Adipose tissue (tissue), 3 donors: Measurements from ENCODE around the gene ZNF222. TPM values are rescaled to one million over a fixed set of nuclear protein-coding genes. Genes with fewer than 3 reads are reported as not detected.

Experiments
- H3K27ac ChIP-seq: one replicate; pipeline ENCODE4 v1.5.1; 2013; ENCODE audit warnings: low read depth, low read length
- WGBS, 3 donors: extraction: QIAGEN DNeasy Blood & Tissue Kit; methylation state at CpG; one replicate each; pipeline ENCODE4 v1.1.7; 2013; 5-methylcytosine and 5-hydroxymethylcytosine counted together
- polyA plus RNA-seq, 3 donors: library from polyadenylated mRNA; stranded (reverse); fragments of 200-250 nt; gene quantifications; one replicate each; pipeline ENCODE4 v1.2.3, GENCODE V29; 2013
- donor health status: healthy with polysubstance abuse.
- donor health status: Bipolar disorder and iron deficiency.
- donor health status: healthy.

The ZNF222 gene
- polyA plus RNA-seq = 1 to 10 TPM; 1.6 to 5.2 (median 1.9) TPM

DNA sequence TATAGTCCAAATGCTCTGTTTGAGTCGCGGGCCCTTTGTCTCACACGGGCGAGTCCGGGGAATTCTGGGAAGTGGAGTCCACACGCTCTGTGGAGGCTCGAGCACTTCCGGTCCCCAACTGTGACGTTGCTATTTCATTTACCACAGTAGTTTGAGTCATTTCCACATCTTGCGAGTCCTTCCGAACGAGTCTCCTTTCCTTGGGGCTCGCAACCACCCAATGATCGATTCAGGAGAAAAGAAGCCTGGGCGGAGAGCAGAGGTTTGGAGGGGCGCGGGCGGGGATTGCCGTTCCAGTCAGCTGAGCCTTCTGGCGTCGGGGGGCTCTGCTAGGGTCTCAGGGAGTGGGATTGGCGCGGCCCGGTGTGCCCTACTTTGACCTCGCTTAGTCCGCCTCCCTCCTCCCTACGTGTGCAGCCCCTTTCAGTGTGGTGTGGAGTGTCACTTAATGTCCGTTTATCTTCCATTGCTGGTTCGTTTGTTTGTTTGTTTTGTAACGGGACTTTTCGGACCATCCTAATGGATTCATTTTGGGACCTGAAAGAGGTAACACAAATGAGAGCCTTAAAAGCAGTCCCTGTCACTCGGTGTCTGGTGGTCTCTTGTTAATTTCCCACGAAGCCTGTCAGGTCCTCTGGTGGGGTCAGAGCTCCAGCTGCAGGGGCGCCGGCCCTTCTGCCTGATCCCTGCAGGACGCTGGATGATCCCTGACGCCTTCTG, at the start of gene ZNF222:
Gene ZNF222, plus strand, starts transcription at position 163 of the 720 bp plus-strand sequence. Its CDS starts 58 bp downstream, at position 221.
- no peak within 1 kb of the TSS for H3K27ac ChIP-seq
- WGBS, 3 donors = 1 to 3% (median 3%) methylated on average over 37 of the region's 37 CpGs

DNA sequence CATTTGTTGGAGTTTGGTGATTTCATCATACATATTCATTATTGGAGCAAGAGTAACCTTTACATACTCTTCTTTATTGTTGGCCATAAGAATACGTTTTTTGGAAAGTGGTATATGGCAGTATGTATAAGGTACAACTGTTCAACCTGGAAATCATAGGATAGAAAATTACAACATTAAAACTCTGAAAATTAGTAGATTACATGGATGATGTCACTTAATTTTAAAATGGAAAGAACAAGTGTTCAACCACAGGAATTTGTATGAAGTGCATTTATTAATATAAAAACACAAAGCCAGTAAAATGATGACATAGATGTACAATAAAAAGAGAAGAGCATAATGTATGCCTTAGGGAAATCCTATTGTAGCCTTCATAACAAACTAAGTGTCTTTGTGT, 48.4 kb upstream of the ZNF222 start:
- WGBS, 3 donors = 87 to 92% (median 90%) methylated on average over 1 of the region's 1 CpG
- H3K27ac ChIP-seq = no peak overlapping the region

DNA sequence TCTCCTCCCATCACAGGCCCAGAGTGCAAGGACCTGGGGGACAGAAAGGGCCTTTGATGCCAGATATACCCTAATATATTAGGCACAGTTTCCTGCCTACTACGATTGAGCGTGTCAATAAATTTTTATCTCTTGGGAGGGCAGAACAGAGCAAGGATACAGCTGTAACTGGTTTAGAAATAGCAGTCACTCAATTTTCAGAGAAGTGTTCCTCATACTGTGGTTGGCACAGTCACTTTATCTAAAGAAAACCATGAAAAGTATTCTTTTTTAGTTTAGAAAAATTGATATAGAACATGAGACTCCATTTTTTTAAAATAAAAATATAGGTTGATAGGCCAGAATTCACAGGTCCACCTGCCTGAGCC, 41.7 kb upstream of the ZNF222 start:
- WGBS, 3 donors = 54 to 62% (median 57%) methylated on average over 2 of the region's 2 CpGs
- H3K27ac ChIP-seq = no peak overlapping the region

DNA sequence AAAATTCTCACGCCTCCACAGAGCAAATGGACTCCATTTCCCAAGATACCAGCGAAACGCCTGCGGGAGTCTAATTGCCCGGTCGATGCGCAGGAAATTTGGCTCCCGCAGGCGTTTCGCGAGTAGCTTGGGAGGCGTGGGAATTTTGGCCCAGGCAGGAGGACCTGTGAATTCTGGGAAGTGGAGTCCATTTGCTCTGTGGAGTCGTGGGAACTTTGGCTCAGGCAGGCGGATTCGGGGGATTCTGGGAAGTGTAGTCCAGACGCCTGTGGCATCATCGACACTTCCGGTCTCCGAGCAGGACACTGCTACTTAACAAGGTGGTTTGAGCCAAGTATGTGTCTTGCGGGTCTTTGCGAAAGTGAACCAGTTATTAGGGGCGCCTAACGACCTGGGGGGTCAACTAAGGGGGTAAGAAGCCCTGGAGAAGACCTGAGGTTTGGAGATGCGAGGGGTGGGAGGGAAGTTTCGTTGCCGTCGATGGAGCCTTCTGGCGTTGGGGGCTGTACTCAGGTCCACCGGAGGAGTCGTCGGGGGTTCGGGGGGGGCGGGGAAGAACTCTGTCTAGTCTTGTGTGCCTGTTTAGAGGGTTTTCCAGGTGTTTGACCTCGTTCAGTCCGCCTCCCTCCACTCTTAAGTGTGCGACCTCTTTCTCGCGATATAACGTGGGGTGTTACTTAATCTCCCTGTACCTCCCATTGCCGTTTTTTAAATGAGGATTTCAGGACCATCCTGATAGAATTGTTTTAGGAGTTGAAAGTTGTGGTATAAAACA, 41.1 kb upstream of the ZNF222 start, which contains the start of gene ZNF155:
Gene ZNF155, plus strand, starts transcription at position 277 of the 775 bp plus-strand sequence. CDS start 4,356 bp downstream, outside the sequence.
- WGBS, 3 donors = 0 to 1% (median 1%) methylated on average over 40 of the region's 40 CpGs
- H3K27ac ChIP-seq = no peak within 1 kb of the TSS

- 1 to 6% (median 3%) methylated on average over 14 of the region's 14 CpGs for WGBS, 3 donors
- H3K27ac ChIP-seq = no peak overlapping the region
These were observed 40.5 kb upstream of the ZNF222 start for GRCh38 chr19:43984687-43985000.

GRCh38 chr19:43997631-43998290, 27.4 kb upstream of the ZNF222 start:
- 89 to 93% (median 90%) methylated on average over 10 of the region's 10 CpGs for WGBS, 3 donors
- no peak overlapping the region for H3K27ac ChIP-seq

DNA sequence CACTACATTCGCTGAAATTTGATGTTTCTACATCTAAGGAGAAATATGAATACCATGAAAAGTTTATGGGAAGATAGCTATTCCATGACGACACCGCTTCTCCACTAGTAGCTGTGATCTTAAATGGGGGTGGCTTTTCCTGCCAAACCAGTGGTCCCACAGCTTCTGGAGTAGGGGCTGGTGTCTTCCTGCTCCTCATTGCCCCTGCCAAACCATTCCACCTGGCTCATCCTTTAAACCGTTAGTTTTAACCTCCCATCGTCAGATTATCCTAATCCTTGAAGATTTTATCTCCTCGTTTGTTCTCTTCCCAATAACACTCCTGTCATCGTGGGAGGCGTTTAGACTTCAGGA, 23.0 kb upstream of the ZNF222 start:
- H3K27ac ChIP-seq = no peak overlapping the region
- 6 to 13% (median 10%) methylated on average over 8 of the region's 8 CpGs for WGBS, 3 donors

DNA sequence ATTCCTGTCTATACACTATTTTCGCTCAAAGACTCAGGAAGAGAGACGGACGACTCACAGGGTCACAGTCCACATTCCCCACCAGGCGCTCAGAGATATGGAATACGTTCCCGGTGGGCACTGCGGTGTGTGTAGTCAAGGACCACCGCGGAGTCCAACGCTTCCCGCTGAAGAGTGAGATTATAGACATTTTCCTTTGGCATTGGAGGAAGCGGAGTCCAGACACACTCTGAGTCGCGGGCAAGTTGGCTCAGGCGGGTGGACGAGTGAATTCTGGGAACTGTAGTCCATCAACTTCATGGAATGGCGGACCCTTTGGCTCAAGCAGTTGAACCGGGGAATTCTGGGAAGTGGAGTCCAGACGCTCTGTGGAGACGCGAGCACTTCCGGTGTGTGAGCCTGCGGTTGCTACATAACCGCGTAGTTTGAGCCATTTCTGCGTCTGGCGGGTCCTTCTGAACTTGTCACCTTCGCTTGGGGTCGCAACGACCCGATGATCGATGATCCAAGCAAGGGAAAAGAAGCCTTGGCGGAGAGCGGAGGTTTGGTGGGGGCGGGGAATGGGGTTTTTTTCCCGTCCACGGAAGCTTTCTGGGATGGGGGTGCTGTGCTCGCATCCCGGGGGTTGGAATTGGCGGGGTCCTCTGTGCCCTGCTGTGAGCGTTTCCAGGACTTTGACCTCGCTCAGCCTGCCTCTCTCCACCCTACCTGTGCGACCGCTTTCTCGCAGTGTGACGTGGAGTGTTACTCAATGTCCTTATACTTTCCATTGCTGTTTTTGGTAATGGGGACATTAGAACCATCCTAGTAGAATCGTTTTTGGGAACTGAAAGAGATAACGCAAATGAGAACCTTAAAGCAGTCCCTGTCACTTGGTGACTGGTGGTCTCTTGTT, 22.4 kb upstream of the ZNF222 start, which contains the start of gene ZNF230:
Gene ZNF230, plus strand, starts transcription at position 392 of the 895 bp plus-strand sequence. CDS start 4,122 bp downstream, outside the sequence.
- 0% methylated on average over 48 of the region's 48 CpGs for WGBS, 3 donors
- no peak within 1 kb of the TSS for H3K27ac ChIP-seq

DNA sequence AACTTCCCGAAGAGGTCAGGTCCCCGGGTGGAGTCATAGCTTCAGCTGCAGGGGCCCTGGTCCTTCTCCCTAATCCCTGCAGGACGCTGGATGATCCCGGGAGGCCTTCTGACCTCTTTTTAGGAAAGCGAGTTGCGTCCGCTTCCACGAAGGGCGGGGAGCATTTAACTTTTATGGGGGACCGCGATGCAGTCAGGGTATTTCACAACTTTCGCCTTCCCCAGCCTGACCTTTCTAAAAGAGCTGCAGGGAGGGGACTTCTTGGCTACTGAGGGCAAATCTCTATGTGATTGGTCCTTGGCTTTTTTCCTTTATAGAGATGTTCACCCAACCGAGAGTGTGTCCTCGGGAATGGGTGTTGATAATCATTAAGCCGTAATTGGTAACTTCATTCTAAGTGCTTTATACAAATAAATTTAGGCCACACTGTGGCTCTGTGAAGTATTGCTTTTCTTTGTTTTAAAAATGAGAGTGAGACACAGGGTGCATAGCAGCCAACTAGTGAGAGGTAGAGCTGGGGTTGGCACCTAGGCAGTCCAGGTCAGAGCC, 21.6 kb upstream of the ZNF222 start:
- H3K27ac ChIP-seq = no peak overlapping the region
- 1 to 5% (median 4%) methylated on average over 15 of the region's 15 CpGs for WGBS, 3 donors

DNA sequence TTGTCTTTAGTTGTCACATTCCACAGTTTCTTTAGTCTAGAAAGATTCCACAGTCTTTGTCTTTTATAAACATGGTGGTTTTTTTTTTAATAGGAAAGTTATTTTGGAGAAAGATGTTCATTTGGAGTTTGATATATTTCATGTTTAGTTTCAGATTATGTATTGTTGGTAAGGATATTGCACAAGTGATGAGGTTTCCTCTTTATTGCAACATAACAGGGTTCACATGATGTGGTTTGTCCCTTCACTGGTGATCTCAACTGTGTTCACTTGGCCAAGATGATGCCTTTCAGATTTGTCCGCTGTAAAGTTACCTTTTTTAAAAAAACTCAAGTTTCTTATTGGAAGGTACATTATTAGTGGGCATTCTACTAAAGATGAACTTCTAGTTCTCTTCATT, 19.2 kb upstream of the ZNF222 start:
- WGBS, 3 donors = 63 to 97% (median 78%) methylated on average over 1 of the region's 1 CpG
- no peak overlapping the region for H3K27ac ChIP-seq

DNA sequence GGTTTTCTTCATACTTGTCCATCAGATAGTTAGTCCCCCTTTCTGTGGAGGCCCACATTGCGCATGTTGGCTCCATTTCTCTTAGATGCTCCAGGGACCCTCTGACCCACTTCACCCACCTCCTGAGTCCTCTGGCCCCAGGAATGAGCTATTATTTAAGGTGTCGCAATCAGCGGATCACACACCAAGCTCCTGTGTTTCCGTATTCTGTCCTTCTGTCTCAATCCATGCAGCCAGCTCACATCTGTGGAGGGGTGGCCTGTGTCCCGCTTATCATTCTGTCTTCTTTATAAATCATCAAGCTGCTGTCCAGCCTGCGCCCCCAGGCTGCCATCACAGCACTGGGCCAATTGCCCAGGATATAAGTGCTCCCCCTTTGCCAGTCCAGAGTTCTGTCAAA, 17.7 kb upstream of the ZNF222 start:
- H3K27ac ChIP-seq = no peak overlapping the region
- 96 to 99% (median 98%) methylated on average over 6 of the region's 6 CpGs for WGBS, 3 donors

GRCh38 chr19:44010468-44010867, 14.7 kb upstream of the ZNF222 start:
- H3K27ac ChIP-seq = no peak overlapping the region
- WGBS, 3 donors = 94 to 97% (median 96%) methylated on average over 5 of the region's 5 CpGs

GRCh38 chr19:44019498-44019897, 5.7 kb upstream of the ZNF222 start:
- H3K27ac ChIP-seq = no peak overlapping the region
- whole genome bisulfite sequencing, 3 donors = 35 to 59% (median 46%) methylated on average over 2 of the region's 2 CpGs

GRCh38 chr19:44021221-44021620, 4.0 kb upstream of the ZNF222 start:
- no peak overlapping the region for H3K27ac ChIP-seq

GRCh38 chr19:44024900-44025216, 321 bp upstream of the ZNF222 start:
- H3K27ac ChIP-seq = no peak overlapping the region
- WGBS, 3 donors = 30 to 43% (median 40%) methylated on average over 4 of the region's 4 CpGs

DNA sequence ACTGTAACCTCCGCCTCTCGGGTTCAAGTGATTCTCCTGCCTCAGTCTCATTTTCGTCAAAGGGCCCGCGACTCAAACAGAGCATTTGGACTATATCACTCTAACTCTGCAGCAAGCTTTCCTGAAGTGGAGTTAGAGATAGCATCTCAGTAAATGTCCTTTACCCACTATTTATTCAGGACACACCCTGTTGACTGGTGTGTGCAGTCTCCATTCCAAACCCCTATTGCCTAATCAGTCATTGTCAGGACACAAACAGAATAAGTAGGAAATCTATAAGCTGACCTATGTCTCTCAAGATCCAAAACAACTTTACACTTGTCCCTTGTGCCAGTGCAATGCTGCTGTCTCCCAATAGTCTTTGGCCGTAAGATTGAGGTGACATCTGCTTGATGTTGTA, 1.4 kb downstream of the ZNF222 start:
- no peak overlapping the region for H3K27ac ChIP-seq
- WGBS, 3 donors = 96 to 98% (median 97%) methylated on average over 6 of the region's 6 CpGs

- WGBS, 3 donors = 81 to 97% (median 89%) methylated on average over 1 of the region's 1 CpG
These were observed 6.9 kb downstream of the ZNF222 start for GRCh38 chr19:44032001-44032610.

GRCh38 chr19:44042147-44042546, 17.0 kb downstream of the ZNF222 start:
- WGBS, 3 donors = 61 to 80% (median 75%) methylated on average over 2 of the region's 2 CpGs
- no peak overlapping the region for H3K27ac ChIP-seq

More at GRCh38 chr19:44032001-44032610, 6.9 kb downstream of the ZNF222 start:
- no peak overlapping the region for H3K27ac ChIP-seq
